ENCODE results near the gene EIF2B5.
A peak's percentile ranks its signal among the peaks of the same experiment; 100 is the strongest.
"Not testable (repeated sequence)": the region's sequence is repeated elsewhere in the genome, so short reads cannot be mapped to it uniquely, and the experiment has no call there.

EIF2B5 gene

DNA sequence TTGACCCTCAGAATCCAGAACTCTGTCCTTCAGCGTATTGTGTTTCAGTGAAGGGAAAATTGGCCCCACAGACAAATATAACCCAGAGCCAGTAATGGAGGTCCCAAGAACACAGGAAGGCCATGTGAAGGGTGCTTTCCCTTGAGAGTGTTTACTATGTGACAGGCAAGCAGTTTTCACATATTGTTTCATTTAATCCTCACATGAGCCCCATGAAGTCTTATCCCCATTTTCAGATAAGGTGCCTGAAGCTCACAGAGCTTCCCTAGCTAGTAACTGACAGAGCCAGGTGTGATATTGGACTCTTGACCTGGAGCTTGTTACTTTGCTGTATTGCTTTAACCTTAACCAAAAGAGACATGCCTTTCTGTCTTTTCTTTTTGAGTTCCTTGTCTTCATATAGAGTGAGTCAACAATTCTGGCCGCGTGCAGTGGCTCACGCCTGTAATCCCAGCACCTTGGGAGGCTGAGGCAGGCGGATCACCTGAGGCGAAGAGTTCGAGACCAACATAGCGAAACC lies 10.7 kb downstream of the EIF2B5 start:
- no peak for DNase-seq (ENCODE audit: low read depth in 2 of 2)

DNA sequence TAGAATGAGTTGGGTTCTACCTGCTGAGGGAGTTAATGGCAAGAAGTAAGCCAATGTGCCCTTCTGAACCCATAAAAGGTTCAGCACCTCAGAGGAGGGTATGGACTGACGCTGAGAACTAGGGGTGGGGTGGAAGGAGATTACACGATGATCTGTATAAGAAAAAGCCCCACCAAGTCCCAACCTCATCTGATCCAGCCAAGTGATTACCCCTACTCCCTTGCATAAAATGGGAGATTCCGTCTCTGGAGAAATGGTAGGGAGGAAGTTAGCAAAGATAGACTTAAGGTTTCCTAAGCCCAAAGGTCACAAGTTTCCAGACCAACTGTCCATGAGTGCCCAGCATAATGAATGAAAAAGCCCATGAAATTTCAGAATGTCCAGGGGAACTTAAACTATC lies 12.9 kb downstream of the EIF2B5 start:
- no peak for DNase-seq (ENCODE audit: low read depth in 2 of 2)

DNA sequence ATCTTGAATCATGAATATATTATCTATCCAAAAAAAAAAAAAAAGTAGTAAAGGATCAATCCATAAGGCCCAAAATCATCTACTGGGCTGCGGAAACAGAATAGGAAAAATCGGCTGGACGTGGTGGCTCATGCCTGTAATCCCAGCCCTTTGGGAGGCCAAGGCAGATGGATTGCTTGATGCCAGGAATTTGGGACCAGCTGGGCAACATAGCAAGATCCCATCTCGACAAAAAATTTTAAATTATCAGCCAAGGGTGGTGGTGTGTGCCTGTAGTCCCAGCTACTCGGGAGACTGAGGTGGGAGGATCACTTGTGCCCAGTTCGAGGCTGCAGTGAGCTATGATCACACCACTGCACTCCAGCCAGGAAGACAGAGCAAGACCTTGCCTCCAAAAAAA lies 14.0 kb downstream of the EIF2B5 start:
- no peak for DNase-seq (ENCODE audit: low read depth in 2 of 2)

DNA sequence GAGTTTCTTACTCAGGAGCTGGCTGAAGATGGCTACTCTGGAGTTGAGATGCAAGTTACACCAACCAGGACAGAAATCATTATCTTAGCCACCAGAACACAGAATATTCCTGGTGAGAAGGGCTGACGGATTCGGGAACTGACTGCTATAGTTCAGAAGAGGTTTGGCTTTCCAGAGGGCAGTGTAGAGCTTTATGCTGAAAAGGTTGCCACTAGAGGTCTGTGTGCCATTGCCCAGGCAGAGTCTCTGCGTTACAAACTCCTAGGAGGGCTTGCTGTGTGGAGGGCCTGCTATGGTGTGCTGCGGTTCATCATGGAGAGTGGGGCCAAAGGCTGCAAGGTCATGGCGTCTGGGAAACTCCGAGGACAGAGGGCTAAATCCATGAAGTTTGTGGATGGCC lies 14.6 kb downstream of the EIF2B5 start:
- DNase-seq (ENCODE audit: low read depth in 2 of 2): not testable (repeated sequence)

DNA sequence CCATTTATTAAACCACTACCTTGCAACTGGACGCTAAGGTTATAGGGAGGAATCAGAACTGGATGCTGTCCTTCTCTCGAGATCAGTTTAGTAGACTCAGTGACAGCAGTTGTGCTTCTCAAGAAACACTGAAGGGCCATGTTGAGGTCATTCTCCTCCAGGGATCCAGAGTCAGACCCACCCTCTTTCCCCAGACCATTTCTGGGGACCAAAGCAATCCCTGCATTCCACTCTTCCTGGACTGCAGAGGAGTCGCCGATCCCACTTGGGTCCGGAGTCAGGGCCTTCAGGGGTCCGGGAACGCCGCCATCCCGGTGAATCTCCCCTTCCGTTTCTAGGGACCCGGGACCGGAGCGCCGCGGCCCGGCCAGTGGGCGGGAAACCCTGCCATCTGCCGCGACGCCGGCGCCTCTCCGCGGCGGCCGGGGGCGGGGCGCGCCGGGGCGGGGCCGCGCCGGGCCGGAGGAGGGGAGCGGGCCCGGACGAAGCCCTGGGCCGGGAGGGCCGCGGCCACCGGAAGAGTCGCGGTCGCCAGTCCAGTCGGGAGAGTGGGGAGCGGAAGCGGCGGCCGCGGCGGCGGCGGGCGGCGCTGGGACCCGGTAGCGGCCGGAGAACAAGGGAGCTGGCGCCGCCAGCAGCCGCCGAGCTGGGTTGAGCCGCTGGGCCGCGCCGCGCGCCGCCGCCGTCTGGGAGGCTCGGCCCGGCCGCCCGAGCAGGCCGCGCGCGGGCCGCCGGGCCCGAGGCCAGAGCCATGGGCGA lies 19.9 kb downstream of the EIF2B5 start, which contains the start of gene DVL3:
DVL3 (plus strand) TSS at position 493 of the 759 bp plus-strand sequence; CDS start at position 752, 259 bp downstream.
- DNase-seq (ENCODE audit: low read depth in 2 of 2): peak in 1 of 2 donors; percentile 50

DNA sequence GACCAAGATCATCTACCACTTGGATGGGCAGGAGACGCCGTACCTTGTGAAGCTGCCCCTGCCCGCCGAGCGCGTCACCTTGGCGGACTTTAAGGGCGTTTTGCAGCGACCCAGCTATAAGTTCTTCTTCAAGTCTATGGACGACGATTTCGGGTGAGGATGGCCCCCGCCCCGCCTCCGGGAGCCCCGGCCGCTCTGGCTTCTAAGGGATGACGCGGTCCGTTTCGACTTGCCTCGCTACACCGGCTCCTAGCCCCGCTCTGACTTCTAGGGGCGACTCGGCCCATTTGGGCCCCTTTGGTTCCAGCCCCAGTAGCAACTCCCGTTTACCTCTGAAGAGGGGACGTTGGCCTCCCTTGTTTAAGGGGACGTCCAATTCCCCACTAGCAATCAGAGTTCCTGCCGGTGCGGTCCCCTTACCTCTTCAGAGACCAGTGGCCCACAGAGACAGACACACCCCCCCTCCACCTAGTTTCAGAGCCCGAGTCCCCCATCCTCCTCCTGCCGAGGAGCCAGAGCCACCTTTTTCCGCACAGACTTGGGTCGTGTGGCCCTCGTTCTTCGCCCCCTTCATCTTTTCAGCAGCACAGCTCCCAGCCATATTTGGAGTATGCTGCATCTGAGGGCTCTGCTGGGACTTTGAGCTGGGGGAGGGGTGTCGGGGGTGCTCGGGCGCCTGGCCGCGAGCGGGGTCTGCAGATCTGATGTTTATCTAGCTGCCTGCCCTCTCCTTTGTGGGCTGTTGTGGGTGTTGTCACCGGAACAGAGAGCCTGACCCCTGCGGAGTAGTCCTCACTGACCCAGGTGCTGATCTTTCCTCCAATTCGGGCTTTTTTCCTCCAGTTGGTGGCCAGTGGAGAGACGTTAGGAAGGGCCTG lies 20.7 kb downstream of the EIF2B5 start:
- peak in 1 of 2 donors; percentile 34 for DNase-seq (ENCODE audit: low read depth in 2 of 2)

DNA sequence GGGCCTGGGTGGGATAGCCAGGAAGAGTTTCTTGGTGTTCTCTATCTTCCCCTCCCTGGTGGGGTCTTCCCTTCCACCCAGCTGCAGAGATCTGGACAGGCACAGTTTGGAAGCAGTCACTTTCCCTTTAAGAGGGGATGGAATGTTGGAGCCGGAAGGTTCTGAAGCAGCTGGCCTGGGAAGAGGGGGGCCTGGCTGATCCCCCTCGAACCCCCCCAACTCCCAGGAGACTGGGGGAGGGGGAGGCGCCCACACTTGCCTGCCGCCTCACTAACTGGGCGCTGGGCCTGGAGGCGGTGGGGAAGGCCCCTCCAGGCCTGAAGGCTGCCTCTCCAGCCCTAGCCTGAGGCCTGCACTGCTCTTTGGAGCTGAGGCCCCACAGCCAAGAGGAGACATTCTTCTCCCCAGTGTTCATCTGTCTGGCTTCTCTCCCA lies 21.4 kb downstream of the EIF2B5 start:
- no peak for DNase-seq (ENCODE audit: low read depth in 2 of 2)

DNA sequence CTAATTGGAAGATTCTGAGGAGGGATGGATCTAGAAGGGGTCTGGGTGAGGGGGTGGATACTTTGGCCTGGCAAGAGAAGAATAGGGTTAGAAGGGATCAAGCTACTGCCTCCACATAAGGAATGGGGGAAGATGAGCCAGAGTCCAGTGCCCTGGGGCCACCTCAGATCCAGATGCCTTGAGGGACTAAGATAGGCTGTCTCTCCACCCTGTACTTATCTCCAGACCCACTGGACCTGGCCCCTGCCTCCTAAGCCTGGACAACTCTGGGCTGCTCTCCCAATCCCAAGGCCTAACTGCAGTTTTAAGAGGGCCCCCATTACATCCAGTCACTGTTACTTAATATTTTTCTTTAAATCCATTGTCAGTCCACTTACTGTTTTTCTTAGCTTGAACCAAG lies 22.0 kb downstream of the EIF2B5 start:
- DNase-seq (ENCODE audit: low read depth in 2 of 2): no peak

DNA sequence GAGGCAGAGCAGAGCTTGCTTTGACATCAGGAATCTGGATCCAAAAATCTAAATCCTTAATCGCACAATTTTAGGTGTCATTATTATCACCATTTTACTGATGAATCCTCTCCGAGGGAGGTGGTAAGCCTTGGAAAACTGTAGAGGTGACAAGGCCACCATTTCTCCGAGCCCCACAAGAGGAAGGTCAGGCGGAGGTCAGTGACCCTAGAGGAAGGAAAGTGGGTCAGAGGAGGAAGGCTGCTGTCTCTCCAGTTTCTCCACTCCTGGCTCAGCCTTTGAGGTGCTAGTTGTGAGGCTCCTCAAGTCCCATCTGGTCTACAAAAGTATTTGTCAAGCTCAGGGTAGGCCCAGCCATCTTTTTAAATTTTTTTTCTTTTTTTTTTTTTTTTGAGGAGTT lies 23.2 kb downstream of the EIF2B5 start:
- no peak for DNase-seq (ENCODE audit: low read depth in 2 of 2)

DNA sequence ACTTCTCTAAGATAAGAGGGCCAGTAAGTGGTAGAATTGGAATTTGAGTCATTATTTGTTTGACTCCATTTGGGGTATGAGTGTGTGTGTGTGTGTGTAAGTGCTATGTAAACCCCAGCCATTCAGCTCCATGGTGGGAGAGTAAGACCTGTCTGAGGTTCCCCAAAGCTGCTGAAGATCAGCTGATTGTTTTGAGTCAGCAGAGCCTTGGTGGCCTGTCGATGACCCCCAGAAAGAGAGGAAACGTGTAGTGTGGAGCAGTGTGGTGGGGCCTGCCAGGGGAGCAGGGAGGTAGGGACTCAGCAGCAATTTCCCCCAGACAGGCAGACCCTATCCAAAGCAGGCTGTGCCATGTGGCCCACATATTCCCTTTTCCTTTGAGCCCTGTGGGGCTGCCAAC lies 25.3 kb downstream of the EIF2B5 start:
- DNase-seq (ENCODE audit: low read depth in 2 of 2): no peak

DNA sequence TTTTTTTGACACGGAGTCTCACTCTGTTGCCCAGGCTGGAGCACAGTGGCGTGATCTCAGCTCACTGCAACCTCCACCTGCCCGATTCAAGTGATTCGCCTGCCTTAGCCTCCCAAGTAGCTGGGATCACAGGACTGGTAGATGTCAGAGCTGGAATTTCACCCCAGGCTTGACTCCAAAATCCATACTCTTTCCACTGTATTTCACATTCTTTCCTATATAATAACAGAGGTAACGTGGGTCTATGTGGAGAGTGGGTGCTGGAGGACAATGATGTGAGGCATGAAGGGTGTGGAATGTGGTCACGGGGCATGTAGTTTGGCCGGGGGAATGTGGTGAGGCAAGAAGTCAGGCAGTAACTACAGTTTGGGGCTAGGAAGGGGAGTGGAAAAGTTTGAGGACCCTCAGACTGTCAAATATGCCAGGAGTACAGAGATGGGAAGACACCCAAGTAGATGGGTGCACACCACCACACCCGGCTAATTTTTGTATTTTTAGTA lies 27.5 kb downstream of the EIF2B5 start:
- not testable (repeated sequence) for DNase-seq (ENCODE audit: low read depth in 2 of 2)

DNA sequence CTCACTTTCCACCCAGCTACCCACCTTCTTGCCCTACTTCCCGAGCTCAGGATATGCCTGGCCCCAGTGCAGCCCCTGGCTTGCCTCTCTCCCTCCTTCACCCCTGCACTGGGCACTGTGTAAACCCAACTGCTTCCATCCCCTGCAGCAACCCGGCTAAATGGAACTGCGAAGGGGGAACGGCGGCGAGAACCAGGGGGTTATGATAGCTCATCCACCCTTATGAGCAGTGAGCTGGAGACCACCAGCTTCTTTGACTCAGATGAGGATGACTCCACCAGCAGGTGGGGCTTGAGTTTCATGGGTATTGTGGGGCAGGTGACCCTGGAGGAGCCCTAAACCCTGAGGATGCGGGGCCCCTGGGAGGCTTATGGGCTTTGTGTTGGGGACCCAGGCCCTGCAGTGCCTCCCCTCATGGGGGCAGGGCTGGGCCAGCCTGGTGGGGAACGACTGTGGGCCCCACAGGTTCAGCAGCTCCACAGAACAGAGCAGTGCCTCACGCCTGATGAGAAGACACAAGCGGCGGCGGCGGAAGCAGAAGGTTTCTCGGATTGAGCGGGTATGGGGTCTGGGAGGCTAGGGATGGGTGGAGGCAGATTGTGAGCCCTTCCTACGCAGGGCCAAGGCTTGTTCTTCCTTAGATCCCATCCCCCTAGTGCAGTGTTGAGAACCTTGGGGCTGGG lies 29.6 kb downstream of the EIF2B5 start:
- no peak for DNase-seq (ENCODE audit: low read depth in 2 of 2)

DNA sequence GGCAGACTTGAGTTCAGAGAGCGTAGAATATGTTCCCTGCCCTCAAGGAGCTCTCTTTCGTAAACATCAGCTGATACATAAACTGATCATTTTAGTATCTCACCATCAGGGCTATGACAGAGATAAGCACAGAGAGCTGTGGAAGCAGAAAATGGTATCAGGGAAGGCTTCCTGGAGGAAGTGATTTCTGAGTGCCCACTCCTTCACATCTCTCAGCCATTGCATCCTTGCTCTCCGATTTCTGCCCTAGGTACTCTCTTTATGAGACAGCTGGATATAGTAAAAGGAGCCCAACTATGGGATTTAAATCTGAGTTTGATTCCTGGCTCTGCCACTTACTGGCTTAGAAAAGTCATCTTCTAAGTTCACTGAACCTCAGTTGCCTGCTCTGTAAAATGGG lies 30.4 kb downstream of the EIF2B5 start:
- DNase-seq (ENCODE audit: low read depth in 2 of 2): no peak

DNA sequence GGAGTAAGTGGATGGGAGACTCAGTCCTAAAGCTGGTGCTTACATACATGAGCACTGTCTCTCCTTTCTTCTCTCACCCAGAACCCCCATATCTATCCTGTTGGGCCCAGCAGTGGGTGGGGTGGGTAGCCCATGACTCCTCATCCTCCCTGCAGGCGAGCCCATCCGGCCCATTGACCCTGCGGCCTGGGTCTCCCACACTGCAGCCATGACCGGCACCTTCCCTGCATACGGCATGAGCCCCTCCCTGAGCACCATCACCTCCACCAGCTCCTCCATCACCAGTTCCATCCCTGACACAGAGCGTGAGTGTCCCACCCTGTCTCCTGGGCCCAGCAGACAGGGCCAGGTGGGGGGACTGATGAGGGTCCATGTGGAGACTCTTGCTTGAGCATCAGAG lies 31.5 kb downstream of the EIF2B5 start:
- DNase-seq (ENCODE audit: low read depth in 2 of 2): no peak

DNA sequence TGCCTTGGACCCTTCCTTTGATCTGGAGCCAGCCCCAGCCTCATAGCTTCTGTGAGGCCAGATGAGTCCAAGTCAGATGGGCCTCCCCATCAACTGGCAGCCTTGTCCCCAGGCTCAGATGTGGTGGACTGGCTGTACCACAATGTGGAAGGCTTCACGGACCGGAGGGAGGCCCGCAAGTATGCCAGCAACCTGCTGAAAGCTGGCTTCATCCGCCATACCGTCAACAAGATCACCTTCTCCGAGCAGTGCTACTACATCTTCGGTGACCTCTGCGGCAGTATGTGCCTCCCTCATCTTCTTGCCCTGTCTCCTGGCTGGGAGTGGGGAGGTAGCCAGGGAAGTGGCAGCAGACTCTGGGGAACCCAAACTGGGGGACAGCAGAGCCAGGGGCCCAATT lies 32.6 kb downstream of the EIF2B5 start:
- DNase-seq (ENCODE audit: low read depth in 2 of 2): no peak

DNA sequence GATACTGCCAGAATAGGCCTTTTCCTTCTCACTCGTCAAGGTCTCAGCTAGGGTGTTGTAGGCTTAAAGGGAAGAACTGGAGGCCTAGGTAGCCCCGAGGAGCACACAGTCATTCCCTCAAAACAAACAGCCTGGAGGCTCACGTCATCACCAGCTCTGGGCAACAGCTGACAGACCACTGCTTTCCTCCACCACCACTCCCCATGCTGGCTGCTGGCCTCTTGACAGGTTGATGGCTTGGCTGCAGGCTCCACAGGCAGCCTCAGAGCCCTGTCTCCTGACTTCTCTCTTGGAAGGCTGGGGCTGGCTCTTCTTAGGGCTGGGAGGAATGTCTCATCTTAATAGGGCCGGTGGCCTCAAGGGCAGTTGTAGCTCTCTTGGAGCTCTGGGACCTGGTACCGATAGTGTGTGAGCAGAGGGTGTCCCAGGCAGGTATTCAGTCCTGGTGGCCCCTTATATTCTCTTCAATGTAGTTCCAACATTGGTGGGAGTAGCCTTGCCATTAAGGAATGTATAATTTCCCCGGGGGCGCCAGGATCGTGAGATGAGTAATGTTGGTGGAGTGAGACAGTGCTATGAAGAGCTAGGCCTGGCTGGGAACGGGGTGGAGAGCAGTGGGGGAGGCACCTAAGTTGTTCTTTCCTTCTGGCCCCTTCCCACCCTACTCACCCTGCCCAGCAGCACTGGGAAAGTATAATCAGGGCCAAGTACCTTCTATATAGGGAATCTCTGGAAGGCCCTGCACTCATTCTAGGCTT lies 33.4 kb downstream of the EIF2B5 start:
- DNase-seq (ENCODE audit: low read depth in 2 of 2): no peak

DNA sequence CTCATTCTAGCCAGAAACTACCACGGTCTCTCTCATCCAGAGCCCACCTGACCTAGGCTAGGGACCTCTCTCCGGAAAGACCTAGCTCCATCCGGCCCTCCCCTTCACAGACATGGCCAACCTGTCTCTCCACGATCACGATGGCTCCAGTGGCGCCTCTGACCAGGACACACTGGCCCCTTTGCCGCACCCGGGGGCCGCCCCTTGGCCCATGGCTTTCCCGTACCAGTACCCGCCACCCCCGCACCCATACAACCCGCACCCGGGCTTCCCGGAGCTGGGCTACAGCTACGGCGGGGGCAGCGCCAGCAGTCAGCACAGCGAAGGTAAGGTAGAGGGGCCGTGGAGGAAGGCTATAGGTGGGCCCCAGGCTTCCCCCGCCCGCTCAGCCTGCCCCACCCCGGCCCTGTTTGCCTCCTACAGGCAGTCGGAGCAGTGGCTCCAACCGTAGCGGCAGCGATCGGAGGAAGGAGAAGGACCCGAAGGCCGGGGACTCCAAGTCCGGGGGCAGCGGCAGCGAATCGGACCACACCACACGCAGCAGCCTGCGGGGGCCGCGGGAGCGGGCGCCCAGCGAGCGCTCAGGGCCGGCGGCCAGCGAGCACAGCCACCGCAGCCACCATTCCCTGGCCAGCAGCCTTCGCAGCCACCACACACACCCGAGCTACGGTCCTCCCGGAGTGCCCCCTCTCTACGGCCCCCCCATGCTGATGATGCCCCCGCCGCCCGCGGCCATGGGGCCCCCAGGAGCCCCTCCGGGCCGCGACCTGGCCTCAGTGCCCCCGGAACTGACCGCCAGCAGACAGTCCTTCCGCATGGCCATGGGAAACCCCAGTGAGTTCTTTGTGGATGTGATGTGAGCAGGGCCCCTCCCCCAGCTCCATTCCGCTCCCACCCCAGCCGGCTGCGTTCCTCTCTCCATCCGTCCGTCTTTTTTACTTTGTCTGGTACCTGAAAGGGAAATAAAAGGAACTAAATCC lies 35.0 kb downstream of the EIF2B5 start:
- no peak for DNase-seq (ENCODE audit: low read depth in 2 of 2)

DNA sequence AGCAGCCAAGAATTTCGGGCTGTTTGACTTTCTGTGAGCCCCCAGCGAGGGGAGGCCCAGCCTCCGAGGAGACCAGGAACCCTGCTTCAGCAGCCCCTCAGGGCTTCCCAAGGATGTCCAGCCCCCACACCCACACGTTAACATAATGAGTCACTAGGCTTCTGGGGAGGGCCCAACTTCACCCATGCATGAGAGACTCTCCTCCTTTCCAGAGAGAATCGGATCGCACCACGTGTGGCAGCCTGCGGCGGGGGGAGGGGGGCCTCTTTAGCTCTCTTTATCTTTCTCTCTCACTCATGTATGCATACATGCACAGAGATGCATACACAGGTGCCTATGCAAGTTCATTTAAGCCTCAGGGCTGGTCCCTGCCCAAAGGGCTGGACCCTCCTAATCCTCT lies 36.4 kb downstream of the EIF2B5 start:
- no peak for DNase-seq (ENCODE audit: low read depth in 2 of 2)

DNA sequence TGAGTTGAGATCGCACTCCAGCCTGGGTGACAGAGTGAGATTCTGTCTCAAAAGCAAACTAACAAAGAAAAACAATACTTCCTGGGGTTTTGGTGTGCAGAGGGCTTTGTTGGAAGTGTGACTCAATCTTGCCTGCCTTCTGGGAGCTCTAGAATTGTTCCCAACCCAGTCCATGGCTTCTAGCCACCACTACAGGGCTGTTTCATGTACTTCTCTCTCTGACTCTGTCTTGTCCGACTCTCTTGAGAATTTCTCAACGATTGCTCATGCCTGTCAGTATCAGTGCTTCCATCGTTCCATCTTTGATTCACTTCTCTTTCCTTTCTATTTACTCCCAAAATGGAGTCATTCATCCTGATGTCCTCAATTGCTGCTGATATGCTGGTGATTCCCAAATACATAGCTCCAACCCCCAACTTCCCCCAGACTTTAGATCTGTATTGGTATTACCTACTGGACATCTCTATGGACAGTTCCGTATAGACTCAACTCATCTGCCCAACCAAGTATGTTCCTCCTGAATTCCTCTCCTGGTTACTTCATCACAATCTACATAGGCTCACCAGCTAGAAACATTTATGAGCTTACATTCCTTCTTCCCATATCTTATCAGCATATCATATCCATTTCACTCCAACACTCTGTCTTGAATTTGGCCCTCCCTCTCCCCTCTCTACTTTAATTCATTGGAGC lies 37.7 kb downstream of the EIF2B5 start:
- no peak for DNase-seq (ENCODE audit: low read depth in 2 of 2)

All from stimulated activated CD8-positive, alpha-beta memory T cell treated with anti-CD3 and anti-CD28 coated beads, Interleukin-7, amount 100 ng/mL, for 4 hours (primary cell).